ENCODE results near the gene DRP2. TPM values are rescaled to one million over a fixed set of nuclear protein-coding genes. Genes with fewer than 3 reads are reported as not detected.

Gene DRP2
- total and polyA plus RNA-seq, 3 donors from 2014 or later = 0.82 to 1.7 (median 1.6) TPM

GRCh38 chrX:101232316-101232715 lies 12.7 kb downstream of the DRP2 start:
- no peak overlapping the region for H3K27ac ChIP-seq
- H3K4me1 ChIP-seq = no peaks in the 10 kb centered on the region
- no peaks in the 10 kb centered on the region for H3K27me3 ChIP-seq
- TF ChIP-seq CTCF (IDR thresholded peaks at IDR 0.05) (no peak), POLR2A (IDR thresholded peaks at IDR 0.05) (no peak)
- intact Hi-C loops (cut with DNase I; ENCODE audit: low total_unique reads) = no loop called here
- no peaks in the 10 kb centered on the region for H3K36me3 ChIP-seq (ENCODE audit: low read depth, missing control alignments)
- no peak overlapping the region for H3K4me3 ChIP-seq
- DNase-seq = no peak
- H3K9me3 ChIP-seq = no peaks in the 10 kb centered on the region
- 86 to 96% methylated on average over 4 to 5 of the region's 5 CpGs for WGBS, 2 donors

- intact Hi-C loops (cut with DNase I; ENCODE audit: low total_unique reads) = no loop called here
- no peak overlapping the region for H3K4me3 ChIP-seq
- no peak for DNase-seq
- H3K27me3 ChIP-seq = no peaks in the 10 kb centered on the region
- no peaks in the 10 kb centered on the region for H3K4me1 ChIP-seq
- no peaks in the 10 kb centered on the region for H3K9me3 ChIP-seq
- H3K36me3 ChIP-seq (ENCODE audit: low read depth, missing control alignments) = no peaks in the 10 kb centered on the region
- TF ChIP-seq POLR2A (IDR thresholded peaks at IDR 0.05) (no peak), CTCF (IDR thresholded peaks at IDR 0.05) (no peak)
- no peak overlapping the region for H3K27ac ChIP-seq
- WGBS, 2 donors = 84 to 90% methylated on average over 2 of the region's 2 CpGs
These were observed 17.5 kb downstream of the DRP2 start for GRCh38 chrX:101237041-101237440.

- 82 to 92% methylated on average over 7 to 9 of the region's 9 CpGs for WGBS, 2 donors
- intact Hi-C loops (cut with DNase I; ENCODE audit: low total_unique reads) = no loop called here
These were observed 21.9 kb downstream of the DRP2 start for GRCh38 chrX:101241531-101241930.

GRCh38 chrX:101252634-101253033 lies 33.0 kb downstream of the DRP2 start:
- no peaks in the 10 kb centered on the region for H3K27me3 ChIP-seq
- H3K9me3 ChIP-seq = no peaks in the 10 kb centered on the region
- TF ChIP-seq CTCF (IDR thresholded peaks at IDR 0.05) = no peak
- no peak for TF ChIP-seq POLR2A (IDR thresholded peaks at IDR 0.05)
- H3K4me3 ChIP-seq = no peak overlapping the region
- no peak overlapping the region for H3K27ac ChIP-seq
- DNase-seq = no peak
- intact Hi-C loops (cut with DNase I; ENCODE audit: low total_unique reads) = no loop called here
- H3K36me3 ChIP-seq (ENCODE audit: low read depth, missing control alignments) = no peaks in the 10 kb centered on the region
- no peaks in the 10 kb centered on the region for H3K4me1 ChIP-seq
- WGBS, 2 donors = 60 to 82% methylated on average over 2 of the region's 2 CpGs

More at GRCh38 chrX:101241531-101241930, 21.9 kb downstream of the DRP2 start:
- no peaks in the 10 kb centered on the region for H3K27me3 ChIP-seq
- no peak for TF ChIP-seq POLR2A (IDR thresholded peaks at IDR 0.05)
- TF ChIP-seq CTCF (IDR thresholded peaks at IDR 0.05) = no peak
- no peak for DNase-seq
- H3K36me3 ChIP-seq (ENCODE audit: low read depth, missing control alignments) = no peaks in the 10 kb centered on the region
- H3K4me1 ChIP-seq = no peaks in the 10 kb centered on the region
- no peak overlapping the region for H3K4me3 ChIP-seq
- no peaks in the 10 kb centered on the region for H3K9me3 ChIP-seq
- no peak overlapping the region for H3K27ac ChIP-seq

- DNase-seq = no peak
- no peaks in the 10 kb centered on the region for H3K9me3 ChIP-seq
- H3K4me3 ChIP-seq = no peak overlapping the region
- H3K36me3 ChIP-seq (ENCODE audit: low read depth, missing control alignments) = no peaks in the 10 kb centered on the region
- no peak for TF ChIP-seq CTCF (IDR thresholded peaks at IDR 0.05)
- no peak for TF ChIP-seq POLR2A (IDR thresholded peaks at IDR 0.05)
- intact Hi-C loops (cut with DNase I; ENCODE audit: low total_unique reads) = no loop called here
- no peaks in the 10 kb centered on the region for H3K27me3 ChIP-seq
- H3K27ac ChIP-seq = no peak overlapping the region
- 72 to 78% methylated on average over 4 of the region's 4 CpGs for WGBS, 2 donors
- no peaks in the 10 kb centered on the region for H3K4me1 ChIP-seq
These were observed 38.1 kb downstream of the DRP2 start for GRCh38 chrX:101257448-101258258.
